Prostate gland (tissue), 2 donors: Measurements from ENCODE around the gene BRSK2.

Experiments
- CTCF ChIP-seq, 4 experiments: fragments of 200-600 bp in 2 of 4; fragments of 450-650 bp in 2 of 4; sonication (generic) in 2 of 4; IDR thresholded peaks; 1 replicate in 3 of 4; 2 replicates in 1 of 4; pipeline ENCODE4 v1.5.1; 2016 to 2019; ENCODE audit warnings: antibody characterized with exemption in 4 of 4, mild to moderate bottlenecking in 2 of 4, moderate library complexity in 2 of 4
- POLR2A ChIP-seq: fragments of 450-650 bp; IDR thresholded peaks from one replicate; pipeline ENCODE4 v1.6.1; 2016; ENCODE audit warnings: antibody characterized with exemption, mild to moderate bottlenecking

DNA sequence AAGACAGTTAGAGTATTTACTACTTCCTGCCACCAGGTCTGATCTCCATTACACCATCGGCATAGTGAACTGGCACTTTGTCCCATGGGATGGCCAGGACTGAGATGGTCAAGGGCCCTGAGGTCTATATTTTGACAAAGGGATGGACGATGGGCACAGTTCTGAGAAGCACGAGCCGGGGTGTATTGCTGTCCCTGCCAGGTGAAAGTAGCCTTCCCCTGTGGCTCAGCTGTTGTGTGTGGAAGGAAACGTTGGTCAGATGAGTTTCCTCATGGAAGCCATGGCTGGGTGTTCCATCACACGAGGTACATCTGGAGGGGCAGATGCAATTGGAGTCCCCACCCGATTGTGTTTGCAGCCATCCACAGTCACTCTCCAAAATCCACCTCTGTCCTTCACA is 27.9 kb upstream of the BRSK2 start:
- TF ChIP-seq POLR2A: no peak
- TF ChIP-seq CTCF (IDR thresholded peaks at IDR 0.05): no peak
